GM18861 (cell line): Measurements from ENCODE around the gene BTRC.
A peak's percentile ranks its signal among the peaks of the same experiment; 100 is the strongest.
"Not testable (repeated sequence)": the region's sequence is repeated elsewhere in the genome, so short reads cannot be mapped to it uniquely, and the experiment has no call there.

Experiments used
- ATAC-seq: cut with Tn5 transposase; IDR thresholded peaks from one replicate; pipeline ENCODE4 v1.9.1; 2021; ENCODE audit not compliant: unreplicated experiment

The BTRC gene

DNA sequence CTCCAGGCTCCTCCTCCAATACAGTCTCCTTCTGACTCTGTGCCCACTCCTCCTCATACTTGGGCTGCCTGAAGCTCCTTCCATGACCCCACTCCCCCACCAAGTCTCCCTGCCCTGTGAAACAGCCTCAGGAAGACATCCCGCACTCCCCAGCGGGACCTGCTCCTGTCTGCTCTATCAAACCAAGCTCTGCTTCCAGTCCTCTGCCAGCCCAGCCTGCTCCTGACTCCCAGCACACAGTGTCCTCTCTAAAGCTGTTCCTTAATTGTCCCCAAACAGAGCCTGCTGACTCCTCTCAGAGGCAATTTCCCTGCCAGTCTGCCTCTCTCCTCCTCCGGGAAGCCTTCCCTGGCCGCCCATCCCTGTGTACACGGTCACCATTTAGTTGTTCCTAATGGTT lies 224.2 kb downstream of the BTRC start:
- ATAC-seq: no peak

DNA sequence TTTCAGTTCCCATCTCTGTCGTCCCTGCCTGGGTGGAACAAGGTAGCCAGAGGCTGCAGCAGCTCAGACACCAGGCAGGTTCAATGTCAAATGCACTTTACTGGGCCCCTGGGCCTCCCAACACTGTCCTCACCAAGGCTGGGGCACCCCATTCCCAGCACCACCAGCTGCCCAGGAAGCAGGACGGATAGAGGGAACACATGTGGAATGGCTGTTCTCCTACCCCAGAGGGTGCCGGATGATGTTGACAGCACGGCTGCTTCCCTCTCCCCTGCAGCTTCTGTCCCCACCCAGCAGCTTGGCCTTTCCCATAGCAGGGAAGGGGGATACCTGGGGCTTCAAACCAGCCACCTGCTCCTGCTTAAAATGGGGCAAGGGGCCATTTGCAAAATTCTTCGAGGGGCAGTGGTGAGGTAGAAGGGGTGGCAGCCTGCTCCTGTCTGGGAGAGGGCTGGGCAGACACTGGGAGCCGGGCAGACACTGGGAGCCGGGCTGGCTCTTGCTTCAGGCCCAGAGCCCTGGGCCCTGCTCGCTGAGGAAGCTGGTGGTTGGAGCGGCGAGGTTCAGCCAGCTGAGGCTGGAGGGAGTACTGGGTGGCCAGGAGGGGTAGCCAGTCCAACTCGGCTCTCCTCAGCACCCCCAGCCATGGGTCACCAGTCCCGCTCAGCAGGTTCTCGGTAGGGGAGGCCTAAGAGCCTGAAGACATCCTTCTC lies 225.0 kb downstream of the BTRC start:
- no peak for ATAC-seq

- ATAC-seq: no peak
These were observed 225.5 kb downstream of the BTRC start for GRCh38 chr10:101579516-101579870.

- no peak for ATAC-seq
These were observed 226.8 kb downstream of the BTRC start for GRCh38 chr10:101580486-101581399.

- no peak for ATAC-seq
These were observed 231.9 kb downstream of the BTRC start for GRCh38 chr10:101585841-101586240.

GRCh38 chr10:101587725-101588653 lies 234.0 kb downstream of the BTRC start, which contains the start of the genes DPCD and POLL:
Gene DPCD, plus strand, starts transcription at chr10:101588321. Its CDS starts 16 bp downstream, at chr10:101588337.
Gene POLL, minus strand, starts transcription at chr10:101588257. Its CDS starts 897 bp downstream, at chr10:101587360.
- peak; percentile 88 for ATAC-seq

DNA sequence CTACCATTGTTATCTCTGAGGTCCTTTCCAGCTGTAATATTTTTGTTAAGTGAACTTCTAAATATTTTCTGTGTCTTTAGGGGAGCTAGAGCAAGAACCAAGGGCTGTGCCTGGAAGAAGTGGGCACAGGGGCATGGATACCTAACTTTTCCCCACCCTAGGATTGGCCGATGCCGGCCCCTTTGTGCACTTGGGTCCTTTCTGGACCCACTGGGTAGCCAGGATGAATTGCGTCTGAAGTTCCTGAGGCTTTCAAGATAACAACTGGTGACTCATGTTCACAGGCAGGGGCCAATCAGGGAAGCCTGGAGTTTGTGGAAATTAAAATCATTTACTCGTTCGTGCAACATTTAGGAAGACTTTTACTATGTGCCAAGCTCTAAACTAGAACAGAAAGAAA lies 234.9 kb downstream of the BTRC start:
- ATAC-seq: no peak

DNA sequence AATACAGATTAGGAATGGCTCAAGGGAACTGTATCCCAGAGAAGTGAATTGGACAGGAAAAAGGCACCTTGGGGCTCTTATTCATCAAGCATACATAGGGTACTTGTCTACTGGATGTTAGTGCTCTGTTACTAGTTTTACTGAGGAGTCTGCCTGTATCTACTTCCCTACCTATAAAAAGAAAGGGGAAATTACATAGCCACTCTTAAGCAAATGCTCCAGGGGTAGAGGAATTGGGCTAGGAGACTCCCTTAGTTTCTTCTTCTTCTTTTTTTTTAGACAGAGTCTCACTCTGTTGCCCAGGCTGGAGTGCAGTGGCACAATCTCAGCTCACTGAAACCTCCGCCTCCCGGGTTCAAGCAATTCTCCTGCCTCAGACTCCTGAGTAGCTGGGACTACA lies 239.4 kb downstream of the BTRC start:
- not testable (repeated sequence) for ATAC-seq

GRCh38 chr10:101595591-101596433 lies 241.8 kb downstream of the BTRC start:
- no peak for ATAC-seq

- ATAC-seq: no peak
These were observed 243.3 kb downstream of the BTRC start for GRCh38 chr10:101597091-101597900.

- ATAC-seq: no peak
These were observed 247.6 kb downstream of the BTRC start for GRCh38 chr10:101601541-101601940.

GRCh38 chr10:101602761-101603398 lies 248.9 kb downstream of the BTRC start:
- no peak for ATAC-seq
